ENCODE data around the gene TM9SF2.

DNA sequence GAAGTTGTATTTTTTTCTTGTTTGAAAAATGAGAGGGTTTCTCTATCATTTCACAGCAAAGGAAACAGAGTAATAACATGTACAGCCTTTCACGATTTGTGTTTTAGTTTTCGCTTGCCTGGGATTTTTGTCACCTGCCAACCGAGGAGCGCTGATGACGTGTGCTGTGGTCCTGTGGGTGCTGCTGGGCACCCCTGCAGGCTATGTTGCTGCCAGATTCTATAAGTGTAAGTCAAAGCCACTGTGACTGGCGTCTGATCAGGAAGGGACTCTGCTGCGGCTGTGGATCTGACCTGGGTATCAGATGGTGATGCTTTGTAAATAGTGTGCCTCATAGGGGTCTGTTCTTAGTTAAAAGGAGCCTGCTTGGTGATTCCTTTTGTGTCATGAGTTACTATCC lies 45.6 kb downstream of the TM9SF2 start:
- TF ChIP-seq, protein P1, sequence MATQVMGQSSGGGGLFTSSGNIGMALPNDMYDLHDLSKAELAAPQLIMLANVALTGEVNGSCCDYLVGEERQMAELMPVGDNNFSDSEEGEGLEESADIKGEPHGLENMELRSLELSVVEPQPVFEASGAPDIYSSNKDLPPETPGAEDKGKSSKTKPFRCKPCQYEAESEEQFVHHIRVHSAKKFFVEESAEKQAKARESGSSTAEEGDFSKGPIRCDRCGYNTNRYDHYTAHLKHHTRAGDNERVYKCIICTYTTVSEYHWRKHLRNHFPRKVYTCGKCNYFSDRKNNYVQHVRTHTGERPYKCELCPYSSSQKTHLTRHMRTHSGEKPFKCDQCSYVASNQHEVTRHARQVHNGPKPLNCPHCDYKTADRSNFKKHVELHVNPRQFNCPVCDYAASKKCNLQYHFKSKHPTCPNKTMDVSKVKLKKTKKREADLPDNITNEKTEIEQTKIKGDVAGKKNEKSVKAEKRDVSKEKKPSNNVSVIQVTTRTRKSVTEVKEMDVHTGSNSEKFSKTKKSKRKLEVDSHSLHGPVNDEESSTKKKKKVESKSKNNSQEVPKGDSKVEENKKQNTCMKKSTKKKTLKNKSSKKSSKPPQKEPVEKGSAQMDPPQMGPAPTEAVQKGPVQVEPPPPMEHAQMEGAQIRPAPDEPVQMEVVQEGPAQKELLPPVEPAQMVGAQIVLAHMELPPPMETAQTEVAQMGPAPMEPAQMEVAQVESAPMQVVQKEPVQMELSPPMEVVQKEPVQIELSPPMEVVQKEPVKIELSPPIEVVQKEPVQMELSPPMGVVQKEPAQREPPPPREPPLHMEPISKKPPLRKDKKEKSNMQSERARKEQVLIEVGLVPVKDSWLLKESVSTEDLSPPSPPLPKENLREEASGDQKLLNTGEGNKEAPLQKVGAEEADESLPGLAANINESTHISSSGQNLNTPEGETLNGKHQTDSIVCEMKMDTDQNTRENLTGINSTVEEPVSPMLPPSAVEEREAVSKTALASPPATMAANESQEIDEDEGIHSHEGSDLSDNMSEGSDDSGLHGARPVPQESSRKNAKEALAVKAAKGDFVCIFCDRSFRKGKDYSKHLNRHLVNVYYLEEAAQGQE (IDR thresholded peaks at IDR 0.05; ENCODE audit: insufficient replicate concordance, low read depth): no peak
- no peak for TF ChIP-seq POLR2AphosphoS5 (IDR thresholded peaks at IDR 0.05; ENCODE audit: low read depth)

Measured in HL-60 (cell line).